Measurements from ENCODE around the gene PGAP3. TPM values are rescaled to one million over a fixed set of nuclear protein-coding genes. Genes with fewer than 3 reads are reported as not detected.
A peak's percentile ranks its signal among the peaks of the same experiment; 100 is the strongest.

PGAP3 gene
- polyA plus RNA-seq, 3 donors: 8.3 to 19.3 (median 9.2) TPM

DNA sequence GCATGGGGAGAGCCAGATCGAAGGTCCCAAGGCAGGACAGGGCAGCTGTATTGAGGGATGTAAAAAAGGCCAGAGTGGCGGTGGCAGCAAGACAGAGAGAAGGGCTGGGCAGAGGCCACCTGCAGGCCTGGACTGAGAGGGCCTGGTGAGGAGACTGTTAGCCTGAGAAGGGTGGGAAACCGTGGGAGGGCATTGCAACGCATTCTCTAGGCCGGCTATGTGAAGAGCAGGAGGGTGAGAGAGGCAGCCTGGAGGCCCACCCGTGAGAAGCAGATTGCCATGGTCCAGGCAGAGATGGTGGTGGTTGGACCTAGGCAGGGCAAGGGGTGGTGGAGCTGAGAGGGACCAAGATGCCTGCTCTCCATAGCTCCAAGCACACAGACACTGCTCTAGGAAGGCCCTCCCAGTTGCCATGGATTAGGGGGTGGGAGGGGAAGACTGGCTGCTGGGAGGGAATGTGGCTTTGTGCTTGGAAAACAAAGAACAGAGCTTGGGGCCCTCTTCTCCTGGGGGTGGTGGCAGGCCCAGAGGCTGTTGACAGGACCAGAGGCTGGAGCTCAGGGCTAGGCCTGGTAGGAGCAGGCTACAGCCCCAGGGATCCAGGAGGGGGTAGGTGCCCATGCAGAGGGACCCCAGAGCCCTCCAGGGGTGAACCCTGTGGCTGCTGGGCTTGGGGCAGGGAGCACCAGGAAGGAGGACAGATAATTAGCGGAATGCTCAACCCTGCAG lies 35.1 kb downstream of the PGAP3 start:
- H3K9me3 ChIP-seq (replicated peaks in 1 of 2; ENCODE audit: control insufficient read depth in 1 of 2, insufficient read depth in 1 of 2, low read length in 2 of 2): no peaks in the 10 kb centered on the region
- no peaks in the 10 kb centered on the region for H3K27me3 ChIP-seq (ENCODE audit: control insufficient read depth in 2 of 2, insufficient read depth in 2 of 2, low read length in 2 of 2)
- no peaks in the 10 kb centered on the region for H3K9me3 Mint-ChIP-seq
- H3K4me3 Mint-ChIP-seq: no peak overlapping the region
- intact Hi-C loops (cut with micrococcal nuclease): no loop called here
- H3K4me2 ChIP-seq (replicated peaks; ENCODE audit: extremely low read depth, low read length, poor library complexity, severe bottlenecking): no peak overlapping the region
- peaks cover 0 to 3% (median 1%) of the 10 kb centered on the region in 3 donors for H3K27me3 Mint-ChIP-seq (ENCODE audit: low read depth in 3 of 3)
- peak overlapping the region in 4 of 7 donors; percentile 3 to 69 (median 26) for H3K27ac Mint-ChIP-seq
- peaks cover 23 to 45% of the 10 kb centered on the region in 2 donors for H3K36me3 ChIP-seq (replicated peaks in 1 of 2; ENCODE audit: control insufficient read depth in 1 of 2, insufficient read depth in 2 of 2, low read length in 2 of 2)
- no peak overlapping the region for H2AFZ ChIP-seq (ENCODE audit: insufficient read depth, low read depth, low read length, poor library complexity, severe bottlenecking)
- DNase-seq: no peak
- H3K79me2 ChIP-seq (ENCODE audit: insufficient read depth, low read length): peaks cover 29% of the 10 kb centered on the region
- peaks cover 23% of the 10 kb centered on the region for H3K4me1 Mint-ChIP-seq
- peaks cover 93% of the 10 kb centered on the region for H4K20me1 ChIP-seq (ENCODE audit: insufficient read depth, low read length)
- no peak overlapping the region for H3K4me3 ChIP-seq (replicated peaks in 1 of 3; ENCODE audit: low read depth in 2 of 3, low read length in 3 of 3)
- TF ChIP-seq, protein P1, sequence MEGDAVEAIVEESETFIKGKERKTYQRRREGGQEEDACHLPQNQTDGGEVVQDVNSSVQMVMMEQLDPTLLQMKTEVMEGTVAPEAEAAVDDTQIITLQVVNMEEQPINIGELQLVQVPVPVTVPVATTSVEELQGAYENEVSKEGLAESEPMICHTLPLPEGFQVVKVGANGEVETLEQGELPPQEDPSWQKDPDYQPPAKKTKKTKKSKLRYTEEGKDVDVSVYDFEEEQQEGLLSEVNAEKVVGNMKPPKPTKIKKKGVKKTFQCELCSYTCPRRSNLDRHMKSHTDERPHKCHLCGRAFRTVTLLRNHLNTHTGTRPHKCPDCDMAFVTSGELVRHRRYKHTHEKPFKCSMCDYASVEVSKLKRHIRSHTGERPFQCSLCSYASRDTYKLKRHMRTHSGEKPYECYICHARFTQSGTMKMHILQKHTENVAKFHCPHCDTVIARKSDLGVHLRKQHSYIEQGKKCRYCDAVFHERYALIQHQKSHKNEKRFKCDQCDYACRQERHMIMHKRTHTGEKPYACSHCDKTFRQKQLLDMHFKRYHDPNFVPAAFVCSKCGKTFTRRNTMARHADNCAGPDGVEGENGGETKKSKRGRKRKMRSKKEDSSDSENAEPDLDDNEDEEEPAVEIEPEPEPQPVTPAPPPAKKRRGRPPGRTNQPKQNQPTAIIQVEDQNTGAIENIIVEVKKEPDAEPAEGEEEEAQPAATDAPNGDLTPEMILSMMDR (IDR thresholded peaks at IDR 0.05): no peak
- peak overlapping the region in 1 of 2 donors; percentile 14 for H3K27ac ChIP-seq (ENCODE audit: low read depth in 1 of 2, low read length in 2 of 2)
- H3K36me3 Mint-ChIP-seq: peaks cover 44 to 57% of the 10 kb centered on the region in 2 donors
- H3K9ac ChIP-seq (ENCODE audit: insufficient read depth, low read length, poor library complexity, severe bottlenecking): no peak overlapping the region
- H3K4me1 ChIP-seq (ENCODE audit: control insufficient read depth in 1 of 2, insufficient read depth in 2 of 2, low read length in 2 of 2): peaks cover 0 to 2% of the 10 kb centered on the region in 2 donors
- 81% methylated on average over 6 of the region's 7 CpGs for WGBS (ENCODE audit: insufficient coverage)

DNA sequence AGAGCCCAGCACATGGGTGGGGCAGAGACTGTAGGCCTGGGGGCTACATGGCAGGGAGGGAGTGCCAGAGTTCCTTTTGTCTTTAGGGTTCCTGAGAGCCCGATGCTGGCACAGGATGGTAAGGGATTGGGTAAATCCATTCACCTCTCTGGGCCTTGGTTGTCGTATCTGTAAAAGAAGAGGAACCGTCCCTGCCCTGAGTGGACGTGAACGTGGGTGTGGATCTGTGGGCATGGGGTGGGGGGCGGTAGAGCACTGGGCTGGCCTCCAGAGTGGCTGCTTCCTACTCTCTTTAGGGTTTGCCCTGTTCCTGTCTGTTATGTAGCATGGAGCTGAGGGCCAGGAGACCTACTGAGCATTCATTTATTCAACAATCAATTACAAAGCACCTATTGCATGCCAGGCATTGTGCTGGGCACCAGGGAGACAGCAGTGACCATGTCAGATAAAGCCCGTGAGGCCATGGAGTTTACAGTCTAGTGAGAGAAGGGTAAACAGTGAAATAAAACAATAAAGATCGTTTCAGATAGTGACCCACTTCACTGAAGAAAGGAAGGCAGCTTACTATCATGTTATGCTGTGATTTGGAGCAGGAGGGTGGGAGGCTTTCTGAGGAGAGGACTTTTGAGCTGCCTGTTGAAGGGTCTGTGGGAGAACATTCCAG lies 35.8 kb downstream of the PGAP3 start:
- H3K9ac ChIP-seq (ENCODE audit: insufficient read depth, low read length, poor library complexity, severe bottlenecking): no peak overlapping the region
- H3K4me3 ChIP-seq (replicated peaks in 1 of 3; ENCODE audit: low read depth in 2 of 3, low read length in 3 of 3): no peak overlapping the region
- peaks cover 94% of the 10 kb centered on the region for H4K20me1 ChIP-seq (ENCODE audit: insufficient read depth, low read length)
- H3K4me1 ChIP-seq (ENCODE audit: control insufficient read depth in 1 of 2, insufficient read depth in 2 of 2, low read length in 2 of 2): peaks cover 0 to 2% of the 10 kb centered on the region in 2 donors
- peaks cover 18 to 38% of the 10 kb centered on the region in 2 donors for H3K36me3 ChIP-seq (replicated peaks in 1 of 2; ENCODE audit: control insufficient read depth in 1 of 2, insufficient read depth in 2 of 2, low read length in 2 of 2)
- H3K9me3 ChIP-seq (replicated peaks in 1 of 2; ENCODE audit: control insufficient read depth in 1 of 2, insufficient read depth in 1 of 2, low read length in 2 of 2): no peaks in the 10 kb centered on the region
- Mint-ChIP-seq H3K27ac (peak overlapping the region in 5 of 7 donors; percentile 3 to 72 (median 41)), H3K4me3 (no peak overlapping the region), H3K27me3 (ENCODE audit: low read depth in 3 of 3) (peaks cover 0 to 3% (median 1%) of the 10 kb centered on the region in 3 donors), H3K36me3 (peaks cover 40 to 50% of the 10 kb centered on the region in 2 donors), H3K4me1 (peaks cover 23% of the 10 kb centered on the region), H3K9me3 (no peaks in the 10 kb centered on the region)
- no peak overlapping the region for H2AFZ ChIP-seq (ENCODE audit: insufficient read depth, low read depth, low read length, poor library complexity, severe bottlenecking)
- WGBS (ENCODE audit: insufficient coverage): 73% methylated on average over 4 of the region's 8 CpGs
- intact Hi-C loops (cut with micrococcal nuclease): no loop called here
- no peaks in the 10 kb centered on the region for H3K27me3 ChIP-seq (ENCODE audit: control insufficient read depth in 2 of 2, insufficient read depth in 2 of 2, low read length in 2 of 2)
- H3K27ac ChIP-seq (ENCODE audit: low read depth in 1 of 2, low read length in 2 of 2): peak overlapping the region in 1 of 2 donors; percentile 14
- no peak for DNase-seq
- H3K4me2 ChIP-seq (replicated peaks; ENCODE audit: extremely low read depth, low read length, poor library complexity, severe bottlenecking): no peak overlapping the region
- peaks cover 36% of the 10 kb centered on the region for H3K79me2 ChIP-seq (ENCODE audit: insufficient read depth, low read length)
- TF ChIP-seq, protein P1 (IDR thresholded peaks at IDR 0.05): no peak

Measured in CD14-positive monocyte (primary cell).